ENCODE data around the gene OSBPL9.
"Not testable (repeated sequence)": the region's sequence is repeated elsewhere in the genome, so short reads cannot be mapped to it uniquely, and the experiment has no call there.

Gene OSBPL9

GRCh38 chr1:51636764-51637522, 20.1 kb downstream of the OSBPL9 start:
- no peak for DNase-seq

DNA sequence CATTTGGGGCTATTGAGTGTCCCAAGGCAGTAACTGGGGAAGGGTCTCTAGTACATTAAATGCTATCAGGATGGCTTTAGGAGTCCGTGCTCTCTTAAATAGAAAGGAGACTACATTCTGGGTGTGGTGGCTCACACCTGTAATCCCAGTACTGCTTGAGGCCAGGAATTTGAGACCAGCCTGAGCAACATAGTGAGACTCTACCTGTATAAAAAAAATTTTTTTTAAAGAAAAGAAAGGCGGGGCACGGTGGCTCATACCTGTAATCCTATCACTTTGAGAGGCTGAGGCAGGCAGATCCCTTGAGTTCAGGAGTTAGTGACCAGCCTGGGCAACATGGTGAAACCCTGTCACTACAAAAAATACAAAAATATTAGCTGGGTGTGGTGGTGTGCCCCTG, 21.5 kb downstream of the OSBPL9 start:
- no peak for DNase-seq

DNA sequence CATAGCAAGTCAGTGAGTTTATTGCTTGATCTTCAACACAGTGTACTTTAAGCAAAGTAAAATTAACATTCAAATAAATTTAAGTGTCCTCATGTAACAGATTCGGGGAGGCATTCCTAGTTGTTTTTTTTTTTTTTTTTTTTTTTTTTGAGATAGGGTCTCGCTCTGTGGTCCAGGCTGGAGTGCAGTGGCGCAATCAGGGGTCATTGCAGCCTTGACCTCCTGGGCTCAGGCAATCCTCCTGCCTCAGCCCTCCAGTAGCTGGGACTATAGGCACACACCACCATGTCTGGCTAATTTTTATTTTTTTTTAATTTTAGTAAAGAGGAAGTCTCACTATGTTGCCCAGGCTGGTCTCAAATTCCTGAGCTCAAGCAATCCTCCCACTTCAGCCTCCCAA, 22.8 kb downstream of the OSBPL9 start:
- DNase-seq, result no peak

- DNase-seq, result no peak
Observed at GRCh38 chr1:51641096-51641495, 24.2 kb downstream of the OSBPL9 start.

DNA sequence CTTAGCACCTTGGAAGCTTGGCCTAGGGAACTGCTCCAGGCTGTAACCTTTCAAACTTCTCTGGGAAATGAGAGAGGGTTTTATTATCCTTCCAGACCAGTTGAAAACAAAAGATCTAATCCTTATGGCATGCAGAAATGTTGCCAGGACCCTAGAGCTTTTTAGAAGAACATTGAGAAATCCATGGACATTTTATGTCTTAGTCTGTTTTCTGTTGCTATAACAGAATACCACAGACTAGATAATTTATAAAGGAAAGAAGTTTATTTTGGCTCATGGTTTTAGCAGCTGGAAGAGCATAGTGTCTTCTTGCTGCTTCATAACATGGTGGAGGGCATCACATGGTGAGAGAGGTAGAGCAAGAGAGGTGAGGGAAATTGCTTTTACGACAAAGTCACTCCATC, 25.8 kb downstream of the OSBPL9 start:
- no peak for DNase-seq

DNA sequence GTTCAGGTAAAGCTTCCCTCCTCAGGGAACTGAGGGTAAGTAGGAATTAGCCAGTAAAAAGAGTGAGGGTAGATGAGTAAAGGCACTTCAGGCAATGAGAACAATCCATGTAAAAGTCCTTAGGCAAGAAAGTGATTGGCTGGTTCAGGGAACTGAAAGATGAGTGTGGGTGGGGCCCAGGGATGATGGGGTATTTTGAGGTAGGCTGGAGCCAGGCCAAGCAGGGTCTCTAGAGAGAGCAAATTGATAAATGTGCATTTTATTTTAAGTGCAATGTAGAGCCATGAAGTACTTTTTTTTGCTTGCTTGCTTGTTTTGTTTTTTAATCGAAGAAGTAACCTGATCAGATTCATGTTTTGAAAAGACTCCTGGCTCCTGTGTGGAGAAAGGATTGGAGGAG, 26.5 kb downstream of the OSBPL9 start:
- DNase-seq, result no peak

DNA sequence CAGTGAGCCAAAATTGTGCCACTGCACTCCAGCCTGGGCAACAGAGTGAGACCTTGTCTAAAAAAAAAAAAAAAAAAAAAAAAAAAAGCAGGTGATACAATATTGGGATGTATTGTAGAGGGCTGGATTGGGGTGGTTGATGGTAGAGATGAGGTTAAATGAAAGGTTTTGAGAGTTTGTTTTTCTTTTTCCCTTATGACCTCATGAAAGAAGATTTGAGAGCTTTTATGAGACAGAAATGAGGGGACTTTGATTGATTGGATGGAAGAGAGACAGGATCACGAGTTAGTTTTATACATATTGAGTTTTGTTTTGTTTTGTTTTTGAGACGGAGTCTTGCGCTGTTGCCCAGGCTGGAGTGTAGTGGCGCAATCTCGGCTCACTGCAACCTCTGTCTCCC, 27.1 kb downstream of the OSBPL9 start:
- DNase-seq, result no peak

DNA sequence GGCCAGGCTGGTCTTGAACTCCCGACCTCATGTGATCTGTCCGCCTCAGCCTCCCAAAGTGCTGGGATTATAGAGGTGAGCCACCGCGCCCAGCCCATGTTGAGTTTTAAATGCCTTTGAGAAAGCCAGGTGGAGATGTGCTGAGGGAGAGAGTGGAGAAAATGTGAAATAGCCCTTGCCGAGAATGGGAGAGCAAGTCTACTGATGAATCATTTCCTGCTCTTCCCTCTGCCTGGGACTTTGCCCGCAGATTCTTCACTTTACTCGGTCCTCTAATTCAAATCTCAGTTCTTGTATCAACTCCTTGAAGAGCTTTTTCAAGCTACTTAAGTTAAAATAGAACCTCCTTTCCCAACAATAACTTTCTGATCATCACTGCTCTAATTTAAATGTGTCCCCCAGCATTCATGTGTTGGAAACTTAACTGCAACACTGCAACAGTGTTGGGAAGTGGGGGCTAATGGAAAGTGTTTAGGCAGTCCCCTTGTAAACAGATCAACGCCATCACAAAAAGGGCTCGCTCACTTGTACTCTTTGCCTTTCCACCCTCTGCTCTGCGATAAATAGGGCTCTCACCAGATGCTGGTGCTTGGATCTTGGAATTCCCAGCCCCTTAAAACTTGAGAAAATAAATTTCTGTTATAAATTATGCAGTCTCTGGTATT, 27.8 kb downstream of the OSBPL9 start:
- no peak for DNase-seq

DNA sequence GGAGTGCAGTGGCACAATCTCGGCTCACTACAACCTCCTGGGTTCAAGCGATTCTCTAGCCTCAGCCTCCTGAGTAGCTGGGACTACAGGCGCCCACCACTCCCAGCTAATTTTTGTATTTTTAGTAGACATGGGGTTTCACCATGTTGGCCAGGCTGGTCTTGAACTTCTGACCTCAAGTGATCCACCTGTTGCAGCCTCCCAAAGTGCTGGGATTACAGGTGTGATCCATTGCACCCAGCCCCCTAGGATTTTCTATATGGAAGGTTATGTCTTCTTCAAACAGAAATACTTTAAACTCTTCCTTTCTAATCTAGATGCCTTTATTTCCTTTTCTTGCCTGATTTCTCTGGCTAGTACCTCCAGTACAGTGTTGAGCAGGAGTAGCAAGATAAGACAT, 29.7 kb downstream of the OSBPL9 start:
- not testable (repeated sequence) for DNase-seq

GRCh38 chr1:51648180-51649109, 31.6 kb downstream of the OSBPL9 start:
- no peak for DNase-seq

- DNase-seq, result no peak
Observed at GRCh38 chr1:51649593-51650091, 32.8 kb downstream of the OSBPL9 start.

DNA sequence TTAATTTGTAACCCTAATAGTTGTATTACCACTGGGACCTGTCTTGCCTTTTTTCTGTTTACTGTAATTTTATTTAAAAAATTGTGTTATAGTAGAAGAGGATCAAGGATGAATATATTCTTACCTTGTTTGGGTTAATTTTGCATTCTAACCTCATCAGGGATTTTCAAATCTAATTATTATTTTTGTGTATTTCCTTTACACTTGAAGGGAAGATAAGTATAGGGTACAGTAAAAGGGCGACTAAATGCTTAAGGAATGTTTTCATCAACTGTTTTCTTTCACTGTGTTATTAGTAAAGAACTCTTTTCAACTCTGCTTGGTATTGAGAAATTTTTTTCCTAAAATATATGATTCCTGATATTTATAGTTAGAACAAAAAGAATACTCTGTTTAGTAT, 33.3 kb downstream of the OSBPL9 start:
- no peak for DNase-seq

DNA sequence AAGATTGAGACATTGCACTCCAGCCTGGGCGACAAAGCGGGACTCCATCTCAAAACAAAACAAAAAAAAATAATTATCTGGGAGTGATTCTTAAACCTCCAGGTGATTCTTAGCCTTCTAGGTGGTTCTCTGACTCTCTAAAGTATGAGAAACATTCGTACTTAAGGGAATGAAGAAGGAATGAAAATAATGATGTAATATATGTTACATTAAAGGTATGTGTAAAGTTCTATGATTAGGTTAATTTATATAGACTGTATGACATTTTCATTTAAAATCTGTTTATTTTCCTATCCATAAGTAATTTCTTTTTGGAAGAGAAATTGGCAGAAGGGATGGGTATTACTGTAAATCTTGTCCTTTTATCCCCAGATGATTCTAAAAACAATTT, 34.7 kb downstream of the OSBPL9 start:
- DNase-seq, result no peak

- no peak for DNase-seq
Observed at GRCh38 chr1:51652599-51652998, 35.7 kb downstream of the OSBPL9 start.

GRCh38 chr1:51653127-51653526, 36.2 kb downstream of the OSBPL9 start:
- DNase-seq, result no peak

GRCh38 chr1:51654000-51654399, 37.1 kb downstream of the OSBPL9 start:
- DNase-seq, result no peak

- DNase-seq, result no peak
Observed at GRCh38 chr1:51656374-51656773, 39.5 kb downstream of the OSBPL9 start.

DNA sequence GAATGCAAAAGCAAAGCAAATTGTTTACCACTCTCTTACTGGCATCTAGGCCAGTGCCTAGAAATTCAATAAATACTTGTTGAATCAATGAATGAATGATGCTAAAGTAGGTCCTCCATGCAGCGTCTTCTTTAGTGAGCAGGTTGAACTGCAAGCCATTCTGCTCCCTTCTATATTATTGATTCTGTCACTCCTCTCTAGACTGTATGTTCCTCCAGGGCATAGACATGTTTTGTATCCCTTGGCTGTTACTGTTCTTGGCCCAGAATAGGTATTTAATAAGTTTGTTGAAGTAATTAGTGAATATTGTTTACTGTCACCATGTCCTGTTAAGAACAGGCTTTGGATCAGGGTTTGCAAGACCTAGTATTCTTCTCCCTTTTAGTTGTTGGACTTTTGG, 43.7 kb downstream of the OSBPL9 start:
- no peak for DNase-seq

DNA sequence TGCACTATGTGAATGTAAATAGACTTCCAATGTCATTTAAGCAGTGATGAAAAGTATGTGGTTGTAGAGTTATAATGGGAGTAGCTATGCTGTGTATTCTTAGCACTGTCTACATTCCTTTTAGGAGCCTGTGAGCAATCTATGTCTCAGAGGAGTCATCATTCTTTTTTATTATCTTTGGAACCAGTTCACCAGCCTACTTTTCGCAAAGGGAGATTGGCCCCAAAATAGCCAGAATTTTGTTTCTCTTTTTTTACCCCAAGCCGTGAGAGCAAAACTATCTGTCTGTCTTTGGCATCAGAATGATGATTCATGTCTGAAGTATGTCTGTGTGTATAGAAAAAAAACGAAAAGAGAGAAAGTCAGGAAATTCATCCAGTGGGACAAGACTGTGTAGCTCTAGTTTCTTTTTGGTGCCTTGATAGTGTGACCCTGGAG, 44.2 kb downstream of the OSBPL9 start:
- DNase-seq, result no peak

DNA sequence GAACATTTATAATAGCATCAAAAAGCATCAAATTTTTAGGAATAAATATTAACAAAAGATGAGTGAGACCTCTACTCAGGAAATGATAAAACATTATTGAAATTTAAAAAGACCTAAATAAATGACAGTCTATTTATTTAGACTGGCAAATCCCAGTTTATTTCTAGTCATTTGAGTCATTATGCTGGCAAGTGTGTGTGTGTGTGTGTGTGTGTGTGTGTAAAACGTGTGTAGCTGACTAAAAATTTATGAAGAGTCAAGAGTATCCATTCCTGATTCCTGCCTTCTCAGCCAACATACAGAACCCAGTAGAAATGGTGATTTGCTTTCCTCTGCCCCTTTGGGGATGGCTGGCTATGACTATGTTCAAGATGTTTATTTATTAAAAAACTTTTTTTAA, 46.2 kb downstream of the OSBPL9 start:
- DNase-seq, result no peak

GRCh38 chr1:51663721-51664120, 46.8 kb downstream of the OSBPL9 start:
- no peak for DNase-seq

DNA sequence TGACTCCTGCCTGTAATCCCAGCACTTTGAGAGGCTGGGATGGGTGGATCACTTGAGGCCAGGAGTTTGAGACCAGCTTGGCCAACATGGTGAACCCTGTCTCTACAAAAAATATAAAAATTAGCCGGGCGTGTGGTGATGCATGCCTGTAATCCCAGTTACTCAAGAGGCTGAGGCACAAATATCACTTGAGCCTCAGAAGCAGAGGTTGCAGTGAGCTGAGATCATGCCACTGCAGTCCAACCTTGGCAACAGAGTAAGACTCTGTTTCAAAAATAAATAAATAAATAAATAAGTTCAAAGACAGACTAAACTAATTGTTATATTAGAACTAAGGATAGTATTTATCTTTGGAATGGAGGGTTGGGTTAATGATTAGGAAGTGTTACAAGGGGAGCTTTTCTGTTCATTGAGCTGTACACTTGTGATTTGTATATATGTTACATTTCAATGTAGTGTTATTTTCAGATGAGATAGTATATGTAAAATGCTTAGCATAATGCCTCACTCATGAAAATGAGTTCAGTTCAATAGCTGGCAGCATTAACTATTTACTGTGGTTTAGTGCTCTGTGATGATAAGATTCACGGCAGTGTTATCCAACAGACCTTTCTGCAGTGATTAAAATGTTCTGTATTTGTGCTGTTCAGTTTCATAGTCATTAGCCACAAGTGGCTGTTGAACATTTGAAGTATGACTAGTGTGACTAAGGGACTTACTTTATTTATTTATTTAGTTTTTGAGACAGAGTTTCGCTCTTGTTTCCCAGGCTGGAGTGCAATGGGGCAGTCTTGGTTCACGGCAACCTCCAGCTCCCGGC, 47.7 kb downstream of the OSBPL9 start:
- no peak for DNase-seq

Data from effector CD8-positive, alpha-beta T cell (primary cell).